Cardiac septum (tissue), 1 donor: Measurements from ENCODE around the gene DCTN4. TPM values are rescaled to one million over a fixed set of nuclear protein-coding genes. Genes with fewer than 3 reads are reported as not detected.

ENCODE experiments used
- DNase-seq: peaks from one replicate; pipeline ENCODE4 v3.0.0-alpha.2; 2020; ENCODE audit warnings: low spot score
- intact Hi-C: fragments of 100-400 bp; cut with DNase I; formaldehyde crosslinking; loops from one replicate; pipeline ENCODE4 v1.14.0; 2022
- total RNA-seq: library from RNA; stranded (reverse); fragmentation: NEBNext Ultra II Directional; extraction: Animal tissue kit (Norgen Biotek cat#: 25700); gene quantifications from one replicate; pipeline ENCODE4 v1.2.1, GENCODE V29; 2021
- donor health status: DM: no; HTN: no; CAD: no.

The DCTN4 gene
- total RNA-seq, 1 donor from 2014 or later: 44.9 TPM

- intact Hi-C loops: loop anchor here (2.0 to 10.0 kb wide), 3 partner anchors 21 to 215 kb away; partner anchors contain the start of genes DCTN4 and RBM22
- DNase-seq: no peak
Measured at GRCh38 chr5:150779397-150780186, 20.8 kb upstream of the DCTN4 start.

GRCh38 chr5:150778517-150779396 is 19.9 kb upstream of the DCTN4 start, which contains the start of gene SMIM3:
SMIM3 (plus strand) TSS chr5:150778757; CDS start chr5:150795441, 16,684 bp downstream.
- DNase-seq: peak; percentile 93
- intact Hi-C loops: loop anchor here (2.0 to 10.0 kb wide), 3 partner anchors 20 to 214 kb away; partner anchors contain the start of genes DCTN4 and RBM22

- intact Hi-C loops: loop anchor here (2.0 to 10.0 kb wide), 3 partner anchors 19 to 213 kb away; partner anchors contain the start of genes DCTN4 and RBM22
- DNase-seq: no peak
Measured at GRCh38 chr5:150778088-150778516, 19.3 kb upstream of the DCTN4 start.

GRCh38 chr5:150777685-150778084 is 18.9 kb upstream of the DCTN4 start:
- intact Hi-C loops: loop anchor here (2.0 to 10.0 kb wide), 3 partner anchors 19 to 213 kb away; partner anchors contain the start of genes DCTN4 and RBM22
- no peak for DNase-seq

GRCh38 chr5:150774145-150774544 is 15.3 kb upstream of the DCTN4 start:
- no peak for DNase-seq
- intact Hi-C loops: loop anchor here (10.0 kb wide), 1 partner anchor 209 kb away; no protein-coding TSS in a partner anchor

GRCh38 chr5:150771034-150771795 is 12.4 kb upstream of the DCTN4 start:
- intact Hi-C loops: loop anchor here (10.0 kb wide), 1 partner anchor 206 kb away; no protein-coding TSS in a partner anchor
- no peak for DNase-seq

GRCh38 chr5:150766251-150766650 is 7.4 kb upstream of the DCTN4 start:
- intact Hi-C loops: no loop called here
- no peak for DNase-seq

- intact Hi-C loops: no loop called here
- no peak for DNase-seq
Measured at GRCh38 chr5:150765799-150766169, 7.0 kb upstream of the DCTN4 start.

GRCh38 chr5:150765011-150765798 is 6.4 kb upstream of the DCTN4 start:
- intact Hi-C loops: no loop called here
- no peak for DNase-seq

GRCh38 chr5:150764530-150764929 is 5.7 kb upstream of the DCTN4 start:
- no peak for DNase-seq
- intact Hi-C loops: no loop called here

GRCh38 chr5:150763023-150763769 is 4.4 kb upstream of the DCTN4 start:
- intact Hi-C loops: no loop called here

GRCh38 chr5:150762211-150762610 is 3.4 kb upstream of the DCTN4 start:
- DNase-seq: no peak
- intact Hi-C loops: no loop called here

More at GRCh38 chr5:150763023-150763769, 4.4 kb upstream of the DCTN4 start:
- peak; percentile 79 for DNase-seq

GRCh38 chr5:150759334-150759583 is 442 bp upstream of the DCTN4 start:
- DNase-seq: no peak
- intact Hi-C loops: loop anchor here (2.0 to 5.0 kb wide), 3 partner anchors 20 to 312 kb away; partner anchors contain the start of genes RBM22, RPS14 and SMIM3

- intact Hi-C loops: loop anchor here (2.0 to 5.0 kb wide), 3 partner anchors 21 to 311 kb away; partner anchors contain the start of genes RBM22, RPS14 and SMIM3
- no peak for DNase-seq
Measured at GRCh38 chr5:150758203-150758530, 650 bp downstream of the DCTN4 start.

- intact Hi-C loops: loop anchor here (5.0 kb wide), 2 partner anchors 55 to 310 kb away; partner anchors contain the start of genes RBM22 and RPS14
- DNase-seq: no peak
Measured at GRCh38 chr5:150757087-150757649, 1.6 kb downstream of the DCTN4 start.

GRCh38 chr5:150753863-150754262 is 5.0 kb downstream of the DCTN4 start:
- DNase-seq: no peak
- intact Hi-C loops: no loop called here

GRCh38 chr5:150753463-150753862 is 5.4 kb downstream of the DCTN4 start:
- intact Hi-C loops: no loop called here
- DNase-seq: no peak
